GM12892 (cell line): ENCODE measurements around the gene ANKRD39.

Experiments
- POLR2A ChIP-seq: IDR thresholded peaks from 2 replicates; pipeline ENCODE4 v1.6.1; 2011; ENCODE audit warnings: low read depth, low read length, control low read depth
- POLR2AphosphoS5 ChIP-seq: IDR thresholded peaks from 2 replicates; pipeline ENCODE4 v1.6.1; 2011; ENCODE audit warnings: low read depth, low read length, control low read depth

GRCh38 chr2:96810783-96811192 is 47.0 kb downstream of the ANKRD39 start:
- no peak for TF ChIP-seq POLR2A
- no peak for TF ChIP-seq POLR2AphosphoS5
